ENCODE results near the gene PTF1A.

DNA sequence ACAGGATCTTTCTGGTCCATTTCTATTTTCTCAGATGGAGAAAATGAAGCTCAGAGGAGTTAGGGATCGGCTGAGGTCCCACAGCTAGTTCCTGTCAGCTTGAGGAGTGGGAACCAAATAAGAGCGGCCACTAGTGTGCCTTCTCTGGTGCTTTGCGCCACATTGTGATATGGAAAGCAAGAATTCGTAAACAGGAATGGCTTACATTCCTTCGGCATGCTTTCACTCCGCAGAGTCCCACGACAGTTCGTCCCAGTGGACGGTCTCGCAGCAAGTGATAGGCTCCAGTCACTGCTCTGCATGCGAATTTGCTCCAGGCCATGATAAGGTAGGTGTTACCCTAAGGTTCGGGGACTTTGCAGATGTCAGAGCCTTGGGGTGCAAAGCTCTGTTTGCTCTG lies 41.5 kb upstream of the PTF1A start:
- TF ChIP-seq, protein P1, sequence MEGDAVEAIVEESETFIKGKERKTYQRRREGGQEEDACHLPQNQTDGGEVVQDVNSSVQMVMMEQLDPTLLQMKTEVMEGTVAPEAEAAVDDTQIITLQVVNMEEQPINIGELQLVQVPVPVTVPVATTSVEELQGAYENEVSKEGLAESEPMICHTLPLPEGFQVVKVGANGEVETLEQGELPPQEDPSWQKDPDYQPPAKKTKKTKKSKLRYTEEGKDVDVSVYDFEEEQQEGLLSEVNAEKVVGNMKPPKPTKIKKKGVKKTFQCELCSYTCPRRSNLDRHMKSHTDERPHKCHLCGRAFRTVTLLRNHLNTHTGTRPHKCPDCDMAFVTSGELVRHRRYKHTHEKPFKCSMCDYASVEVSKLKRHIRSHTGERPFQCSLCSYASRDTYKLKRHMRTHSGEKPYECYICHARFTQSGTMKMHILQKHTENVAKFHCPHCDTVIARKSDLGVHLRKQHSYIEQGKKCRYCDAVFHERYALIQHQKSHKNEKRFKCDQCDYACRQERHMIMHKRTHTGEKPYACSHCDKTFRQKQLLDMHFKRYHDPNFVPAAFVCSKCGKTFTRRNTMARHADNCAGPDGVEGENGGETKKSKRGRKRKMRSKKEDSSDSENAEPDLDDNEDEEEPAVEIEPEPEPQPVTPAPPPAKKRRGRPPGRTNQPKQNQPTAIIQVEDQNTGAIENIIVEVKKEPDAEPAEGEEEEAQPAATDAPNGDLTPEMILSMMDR (IDR thresholded peaks at IDR 0.05) = no peak
- no peak for TF ChIP-seq POLR2A (IDR thresholded peaks at IDR 0.05)

Measured in testis (tissue), 2 donors.